Ascending aorta (tissue), 2 donors: ENCODE data around the gene TOR1AIP1. TPM values are rescaled to one million over a fixed set of nuclear protein-coding genes. Genes with fewer than 3 reads are reported as not detected.
"Not testable (repeated sequence)": the region's sequence is repeated elsewhere in the genome, so short reads cannot be mapped to it uniquely, and the experiment has no call there.

Source experiments
- DNase-seq, 2 donors: peaks; one replicate each; pipeline ENCODE4 v3.0.0-alpha.2; 2019; ENCODE audit warnings: low spot score in 2 of 2
- H3K27ac ChIP-seq, 2 donors: fragments of 200-600 bp; sonication (generic); one replicate each; pipeline ENCODE4 v1.5.1; 2016 to 2017; ENCODE audit warnings: mild to moderate bottlenecking in 1 of 2
- H3K27me3 ChIP-seq: fragments of 200-600 bp; sonication (generic); one replicate; pipeline ENCODE4 v1.5.1; 2017
- H3K36me3 ChIP-seq, 2 donors: fragments of 200-600 bp; sonication (generic); one replicate each; pipeline ENCODE4 v1.5.1; 2016
- H3K4me1 ChIP-seq, 2 donors: fragments of 200-600 bp; sonication (generic); one replicate each; pipeline ENCODE4 v1.5.1; 2016 to 2017; ENCODE audit warnings: mild to moderate bottlenecking in 1 of 2
- H3K4me3 ChIP-seq, 2 donors: fragments of 200-600 bp; sonication (generic); one replicate each; pipeline ENCODE4 v1.5.1; 2016 to 2017; ENCODE audit warnings: mild to moderate bottlenecking in 1 of 2
- H3K9me3 ChIP-seq, 2 donors: fragments of 200-600 bp; sonication (generic); one replicate each; pipeline ENCODE4 v1.5.1; 2016
- intact Hi-C: fragments of 100-400 bp; cut with DNase I; formaldehyde crosslinking; loops from one replicate; pipeline ENCODE4 v1.15.1; 2023
- total RNA-seq: library from RNA; depleted of rRNA; stranded (reverse); fragments of >200 nt; gene quantifications from one replicate; pipeline ENCODE4 v1.1.0, GENCODE V29; 2016
- TF ChIP-seq, protein P1 (sequence below), 3 experiments: fragments of 200-600 bp in 2 of 3; fragments of 450-650 bp in 1 of 3; sonication (generic) in 2 of 3; IDR thresholded peaks; one replicate each; pipeline ENCODE4 v1.5.1; 2016 to 2019; ENCODE audit warnings: antibody characterized with exemption in 3 of 3, mild to moderate bottlenecking in 1 of 3, moderate library complexity in 1 of 3

Gene TOR1AIP1, protein sequence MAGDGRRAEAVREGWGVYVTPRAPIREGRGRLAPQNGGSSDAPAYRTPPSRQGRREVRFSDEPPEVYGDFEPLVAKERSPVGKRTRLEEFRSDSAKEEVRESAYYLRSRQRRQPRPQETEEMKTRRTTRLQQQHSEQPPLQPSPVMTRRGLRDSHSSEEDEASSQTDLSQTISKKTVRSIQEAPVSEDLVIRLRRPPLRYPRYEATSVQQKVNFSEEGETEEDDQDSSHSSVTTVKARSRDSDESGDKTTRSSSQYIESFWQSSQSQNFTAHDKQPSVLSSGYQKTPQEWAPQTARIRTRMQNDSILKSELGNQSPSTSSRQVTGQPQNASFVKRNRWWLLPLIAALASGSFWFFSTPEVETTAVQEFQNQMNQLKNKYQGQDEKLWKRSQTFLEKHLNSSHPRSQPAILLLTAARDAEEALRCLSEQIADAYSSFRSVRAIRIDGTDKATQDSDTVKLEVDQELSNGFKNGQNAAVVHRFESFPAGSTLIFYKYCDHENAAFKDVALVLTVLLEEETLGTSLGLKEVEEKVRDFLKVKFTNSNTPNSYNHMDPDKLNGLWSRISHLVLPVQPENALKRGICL
- 46.6 TPM for total RNA-seq

DNA sequence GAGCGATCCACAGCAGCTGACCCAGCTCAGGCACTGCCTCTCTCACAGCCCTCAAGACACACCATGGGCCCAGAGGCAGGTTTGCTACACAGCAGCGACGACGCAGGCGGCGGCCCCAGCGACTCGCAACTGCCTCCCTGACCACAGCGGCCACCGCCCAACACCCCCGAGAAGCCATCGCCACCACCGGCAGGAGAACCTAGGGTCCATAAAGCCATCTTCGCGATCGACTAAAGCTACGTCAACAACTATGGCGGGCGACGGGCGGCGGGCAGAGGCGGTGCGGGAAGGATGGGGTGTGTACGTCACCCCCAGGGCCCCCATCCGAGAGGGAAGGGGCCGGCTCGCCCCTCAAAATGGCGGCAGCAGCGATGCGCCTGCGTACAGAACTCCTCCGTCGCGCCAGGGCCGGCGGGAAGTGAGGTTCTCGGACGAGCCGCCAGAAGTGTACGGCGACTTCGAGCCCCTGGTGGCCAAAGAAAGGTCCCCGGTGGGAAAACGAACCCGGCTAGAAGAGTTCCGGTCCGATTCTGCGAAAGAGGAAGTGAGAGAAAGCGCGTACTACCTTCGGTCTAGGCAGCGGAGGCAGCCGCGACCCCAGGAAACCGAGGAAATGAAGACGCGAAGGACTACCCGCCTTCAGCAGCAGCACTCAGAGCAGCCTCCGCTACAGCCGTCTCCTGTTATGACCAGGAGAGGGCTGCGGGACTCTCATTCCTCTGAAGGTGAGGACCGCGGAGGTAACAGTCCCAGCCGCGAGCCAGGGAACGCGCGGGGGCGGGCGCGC is at the start of gene TOR1AIP1:
TSS of gene TOR1AIP1 (plus strand) at position 33 of the 787 bp plus-strand sequence. CDS start at position 251, 218 bp downstream.
- DNase-seq, result peak; percentile 85 to 98
- Histone ChIP-seq H3K27ac (peak within 1 kb of the TSS; percentile 97 to 100), H3K27me3 (no peaks in the 10 kb centered on the region), H3K9me3 (no peaks in the 10 kb centered on the region), H3K4me3 (peak within 1 kb of the TSS; percentile 83 to 93), H3K4me1 (peaks cover 4 to 21% of the 10 kb centered on the region in 2 donors), H3K36me3 (peaks cover 8 to 28% of the 10 kb centered on the region in 2 donors)
- TF ChIP-seq, protein P1, sequence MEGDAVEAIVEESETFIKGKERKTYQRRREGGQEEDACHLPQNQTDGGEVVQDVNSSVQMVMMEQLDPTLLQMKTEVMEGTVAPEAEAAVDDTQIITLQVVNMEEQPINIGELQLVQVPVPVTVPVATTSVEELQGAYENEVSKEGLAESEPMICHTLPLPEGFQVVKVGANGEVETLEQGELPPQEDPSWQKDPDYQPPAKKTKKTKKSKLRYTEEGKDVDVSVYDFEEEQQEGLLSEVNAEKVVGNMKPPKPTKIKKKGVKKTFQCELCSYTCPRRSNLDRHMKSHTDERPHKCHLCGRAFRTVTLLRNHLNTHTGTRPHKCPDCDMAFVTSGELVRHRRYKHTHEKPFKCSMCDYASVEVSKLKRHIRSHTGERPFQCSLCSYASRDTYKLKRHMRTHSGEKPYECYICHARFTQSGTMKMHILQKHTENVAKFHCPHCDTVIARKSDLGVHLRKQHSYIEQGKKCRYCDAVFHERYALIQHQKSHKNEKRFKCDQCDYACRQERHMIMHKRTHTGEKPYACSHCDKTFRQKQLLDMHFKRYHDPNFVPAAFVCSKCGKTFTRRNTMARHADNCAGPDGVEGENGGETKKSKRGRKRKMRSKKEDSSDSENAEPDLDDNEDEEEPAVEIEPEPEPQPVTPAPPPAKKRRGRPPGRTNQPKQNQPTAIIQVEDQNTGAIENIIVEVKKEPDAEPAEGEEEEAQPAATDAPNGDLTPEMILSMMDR (IDR thresholded peaks at IDR 0.05), result peak; percentile 24 to 64 (median 43)
- intact Hi-C loops, result loop anchor here (1.0 to 10.0 kb wide), 6 partner anchors 72 to 798 kb away; partner anchors contain the start of genes CEP350, QSOX1, SOAT1 and TOR3A

DNA sequence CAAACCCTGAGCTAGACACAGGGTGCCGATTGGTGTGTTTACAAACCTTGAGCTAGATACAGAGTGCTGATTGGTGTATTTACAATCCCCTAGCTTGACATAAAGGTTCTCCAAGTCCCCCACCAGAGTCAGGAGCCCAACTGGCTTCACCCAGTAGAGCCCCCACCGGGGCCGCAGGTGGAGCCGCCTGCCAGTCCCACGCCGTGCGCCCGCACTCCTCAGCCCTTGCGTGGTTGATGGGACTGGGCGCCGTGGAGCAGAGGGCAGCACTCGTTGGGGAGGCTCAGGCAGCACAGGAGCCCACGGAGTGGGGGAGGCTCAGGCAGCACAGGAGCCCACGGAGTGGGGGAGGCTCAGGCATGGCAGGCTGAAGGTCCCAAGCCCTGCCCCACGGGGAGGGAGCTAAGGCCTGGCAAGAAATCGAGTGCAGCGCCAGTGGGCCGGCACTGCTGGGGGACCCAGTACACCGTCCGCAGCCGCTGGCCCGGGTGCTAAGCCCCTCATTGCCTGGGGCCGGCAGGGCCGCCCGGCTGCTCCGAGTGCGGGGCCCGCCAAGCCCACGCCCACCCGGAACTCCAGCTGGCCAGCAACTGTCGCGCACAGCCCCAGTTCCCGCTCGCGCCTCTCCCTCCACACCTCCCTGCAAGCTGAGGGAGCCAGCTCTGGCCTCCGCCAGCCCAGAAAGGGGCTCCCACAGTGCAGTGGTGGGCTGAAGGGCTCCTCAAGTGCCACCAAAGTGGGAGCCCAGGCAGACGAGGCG is 45.2 kb upstream of the TOR1AIP1 start:
- H3K4me1 ChIP-seq, H3K9me3 ChIP-seq, H3K27ac ChIP-seq, DNase-seq, H3K27me3 ChIP-seq, H3K4me3 ChIP-seq, intact Hi-C loops: not testable (repeated sequence)
- peaks cover 0 to 11% of the 10 kb centered on the region in 2 donors for H3K36me3 ChIP-seq

DNA sequence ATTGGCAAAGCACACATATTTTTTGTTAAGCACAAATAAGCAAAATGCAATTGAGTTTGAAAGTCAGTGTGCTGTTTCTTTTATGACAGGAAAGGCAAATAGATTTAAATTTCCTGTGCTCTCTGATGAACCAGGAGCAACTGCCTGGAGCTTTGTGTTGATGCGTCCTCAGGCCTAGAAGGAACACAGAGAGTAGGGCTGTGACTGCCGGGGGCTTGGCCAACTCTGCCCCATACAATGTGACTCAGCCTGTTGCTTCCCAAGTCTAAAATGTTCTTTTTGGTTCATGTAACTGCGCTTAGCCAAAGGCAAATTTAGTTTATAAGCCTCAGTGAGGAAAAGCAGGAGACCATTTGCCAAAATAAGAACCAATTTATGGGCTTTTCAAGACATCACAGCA is 42.0 kb upstream of the TOR1AIP1 start:
- intact Hi-C loops, result no loop called here
- no peak overlapping the region for H3K27ac ChIP-seq
- no peak for DNase-seq

DNA sequence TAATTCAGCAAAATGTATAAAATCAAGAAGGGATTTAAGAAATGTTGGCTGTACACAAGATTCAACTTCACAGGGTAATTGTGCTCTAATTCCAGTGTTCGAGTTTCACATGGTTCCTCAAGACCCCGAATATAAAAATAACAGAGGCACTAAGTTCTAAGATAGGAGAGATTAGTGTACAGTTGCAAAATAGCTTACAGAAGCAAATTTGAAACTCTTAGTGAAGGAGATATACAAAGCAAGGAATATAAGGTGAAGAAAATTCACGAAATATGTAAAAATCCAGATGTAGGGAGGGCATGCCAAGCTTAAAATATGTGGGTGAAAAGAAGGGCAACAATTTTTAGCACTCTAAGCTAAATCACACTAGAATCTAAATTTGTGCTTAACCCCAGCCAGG is 33.9 kb upstream of the TOR1AIP1 start:
- H3K27ac ChIP-seq, result no peak overlapping the region
- DNase-seq, result no peak
- TF ChIP-seq, protein P1 (IDR thresholded peaks at IDR 0.05), result no peak
- intact Hi-C loops, result no loop called here
- H3K4me1 ChIP-seq, result no peaks in the 10 kb centered on the region
- no peak overlapping the region for H3K4me3 ChIP-seq
- H3K9me3 ChIP-seq, result no peaks in the 10 kb centered on the region
- peaks cover 31 to 73% of the 10 kb centered on the region in 2 donors for H3K36me3 ChIP-seq
- no peaks in the 10 kb centered on the region for H3K27me3 ChIP-seq

More for the DNA sequence above, 42.0 kb upstream of the TOR1AIP1 start:
- no peaks in the 10 kb centered on the region for H3K4me1 ChIP-seq
- TF ChIP-seq, protein P1 (IDR thresholded peaks at IDR 0.05), result no peak
- no peaks in the 10 kb centered on the region for H3K27me3 ChIP-seq
- H3K4me3 ChIP-seq, result no peak overlapping the region
- H3K9me3 ChIP-seq, result no peaks in the 10 kb centered on the region
- H3K36me3 ChIP-seq, result peaks cover 0 to 16% of the 10 kb centered on the region in 2 donors

DNA sequence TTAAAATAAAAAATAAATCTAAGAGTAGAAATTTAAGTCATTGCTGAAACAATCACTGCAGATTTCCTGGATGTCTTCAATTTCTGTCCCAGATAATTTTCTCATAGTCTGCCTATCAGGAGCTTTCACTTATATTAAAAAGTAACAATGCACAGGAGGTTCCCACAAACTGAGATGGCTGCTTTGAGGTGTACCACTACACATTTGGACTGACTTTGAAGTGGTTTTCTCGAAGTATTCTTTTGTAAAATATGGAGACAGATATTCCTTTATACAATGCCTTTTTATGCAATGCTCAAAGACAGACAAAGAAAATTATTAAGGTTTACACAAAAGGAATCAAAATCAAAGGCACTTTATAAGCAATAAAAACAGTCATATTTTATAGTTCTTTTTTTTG is 29.0 kb upstream of the TOR1AIP1 start:
- no peaks in the 10 kb centered on the region for H3K9me3 ChIP-seq
- no peaks in the 10 kb centered on the region for H3K27me3 ChIP-seq
- no peak overlapping the region for H3K4me3 ChIP-seq
- H3K27ac ChIP-seq, result no peak overlapping the region
- peaks cover 14 to 65% of the 10 kb centered on the region in 2 donors for H3K36me3 ChIP-seq
- intact Hi-C loops, result no loop called here
- no peak for DNase-seq
- TF ChIP-seq, protein P1 (IDR thresholded peaks at IDR 0.05), result no peak
- no peaks in the 10 kb centered on the region for H3K4me1 ChIP-seq

DNA sequence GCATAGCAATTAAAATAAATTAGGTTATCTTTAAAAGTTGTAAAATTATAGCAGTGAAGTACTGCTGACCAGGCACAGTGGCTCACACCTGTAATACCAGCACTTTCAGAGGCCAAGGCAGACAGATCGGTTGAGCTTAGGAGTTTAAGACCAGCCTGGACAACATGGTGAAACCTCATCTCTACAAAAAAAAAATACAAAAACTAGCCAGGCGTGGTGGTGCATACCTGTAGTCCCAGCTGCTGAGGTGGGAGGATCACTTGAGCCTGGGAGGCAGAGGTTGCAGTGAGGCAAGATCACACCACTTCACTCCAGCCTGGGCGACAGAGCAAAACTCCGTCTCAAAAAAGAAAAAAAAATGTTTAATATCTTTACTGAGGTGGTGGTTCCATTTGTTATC is 26.3 kb upstream of the TOR1AIP1 start:
- DNase-seq, intact Hi-C loops, H3K27ac ChIP-seq, H3K4me3 ChIP-seq, H3K4me1 ChIP-seq, H3K27me3 ChIP-seq, H3K9me3 ChIP-seq: not testable (repeated sequence)
- H3K36me3 ChIP-seq, result peaks cover 10 to 37% of the 10 kb centered on the region in 2 donors
